Measurements from ENCODE around the gene TNFSF11.
"Not testable (repeated sequence)": the region's sequence is repeated elsewhere in the genome, so short reads cannot be mapped to it uniquely, and the experiment has no call there.

TNFSF11 gene

DNA sequence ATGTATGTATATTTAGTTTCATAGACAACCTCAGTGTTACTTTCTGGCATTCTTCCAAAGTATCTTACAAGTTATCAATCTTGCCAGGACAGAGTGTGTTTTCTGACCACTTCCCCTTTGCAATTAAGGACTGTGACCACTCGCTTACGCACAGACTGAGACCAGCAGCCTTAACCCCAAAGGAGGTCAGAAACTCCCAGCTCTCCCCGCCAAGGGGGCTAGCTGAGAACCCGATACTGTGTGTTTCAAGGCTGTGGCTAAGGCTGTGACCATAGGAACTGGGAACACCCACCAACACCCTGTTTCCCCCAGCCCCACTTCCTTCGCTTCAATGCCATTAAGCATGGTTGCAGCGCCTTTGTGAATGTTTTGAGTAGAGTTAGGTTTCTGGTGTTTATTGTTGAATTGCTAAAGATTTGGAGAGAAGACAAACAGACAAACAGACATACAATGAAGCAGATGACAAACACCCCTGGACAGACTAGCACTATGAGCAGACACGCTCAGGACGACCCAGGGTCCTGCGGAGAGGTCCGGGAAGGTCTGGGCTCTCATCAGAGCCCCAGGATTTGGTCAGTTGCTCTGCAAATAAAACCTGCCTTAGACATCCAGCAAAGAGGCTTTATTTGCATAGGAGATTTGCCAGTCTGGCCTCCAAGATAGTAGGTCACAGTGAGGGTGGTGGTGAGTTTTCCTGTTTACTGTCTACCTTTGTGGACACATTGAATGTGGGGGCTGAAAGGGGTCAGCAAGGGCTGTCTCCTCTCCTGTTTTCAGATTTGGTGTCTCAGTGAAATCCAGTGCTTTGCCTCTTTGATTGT lies 25.0 kb upstream of the TNFSF11 start:
- Mint-ChIP-seq H3K27me3 (no peaks in the 10 kb centered on the region), H3K4me1 (ENCODE audit: low read depth) (peaks cover 41% of the 10 kb centered on the region), H3K36me3 (ENCODE audit: low read depth) (no peaks in the 10 kb centered on the region), H3K9me3 (no peaks in the 10 kb centered on the region), H3K4me3 (peak overlapping the region; percentile 33), H3K27ac (peak overlapping the region; percentile 73)

GRCh38 chr13:42549552-42549936 lies 24.4 kb upstream of the TNFSF11 start:
- Mint-ChIP-seq H3K27ac (peak overlapping the region; percentile 73), H3K4me3 (peak overlapping the region; percentile 33), H3K4me1 (ENCODE audit: low read depth) (peaks cover 41% of the 10 kb centered on the region), H3K9me3 (no peaks in the 10 kb centered on the region), H3K27me3 (no peaks in the 10 kb centered on the region), H3K36me3 (ENCODE audit: low read depth) (no peaks in the 10 kb centered on the region)

DNA sequence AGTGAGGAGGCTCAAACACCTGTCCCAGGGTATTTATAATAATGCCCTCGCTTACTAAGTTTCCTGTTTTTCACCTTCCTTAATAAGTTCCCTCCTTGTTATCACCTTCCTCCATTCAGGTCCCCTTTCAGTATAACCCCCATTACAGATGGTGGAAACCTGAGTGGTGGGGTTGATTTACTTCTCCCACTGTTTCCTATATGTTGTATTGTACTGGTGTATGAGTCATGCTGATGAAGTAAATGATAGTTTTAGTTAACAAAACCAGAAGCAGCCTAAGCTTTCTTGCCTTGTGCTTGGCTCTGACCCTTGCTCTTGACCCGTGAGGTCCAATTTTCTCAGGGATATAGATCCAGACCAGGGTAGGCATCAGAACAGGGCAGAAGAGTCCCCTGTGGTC lies 22.3 kb upstream of the TNFSF11 start:
- Mint-ChIP-seq H3K4me1 (ENCODE audit: low read depth) (peaks cover 41% of the 10 kb centered on the region), H3K27ac (no peak overlapping the region), H3K27me3 (no peaks in the 10 kb centered on the region), H3K4me3 (no peak overlapping the region), H3K9me3 (no peaks in the 10 kb centered on the region), H3K36me3 (ENCODE audit: low read depth) (no peaks in the 10 kb centered on the region)

DNA sequence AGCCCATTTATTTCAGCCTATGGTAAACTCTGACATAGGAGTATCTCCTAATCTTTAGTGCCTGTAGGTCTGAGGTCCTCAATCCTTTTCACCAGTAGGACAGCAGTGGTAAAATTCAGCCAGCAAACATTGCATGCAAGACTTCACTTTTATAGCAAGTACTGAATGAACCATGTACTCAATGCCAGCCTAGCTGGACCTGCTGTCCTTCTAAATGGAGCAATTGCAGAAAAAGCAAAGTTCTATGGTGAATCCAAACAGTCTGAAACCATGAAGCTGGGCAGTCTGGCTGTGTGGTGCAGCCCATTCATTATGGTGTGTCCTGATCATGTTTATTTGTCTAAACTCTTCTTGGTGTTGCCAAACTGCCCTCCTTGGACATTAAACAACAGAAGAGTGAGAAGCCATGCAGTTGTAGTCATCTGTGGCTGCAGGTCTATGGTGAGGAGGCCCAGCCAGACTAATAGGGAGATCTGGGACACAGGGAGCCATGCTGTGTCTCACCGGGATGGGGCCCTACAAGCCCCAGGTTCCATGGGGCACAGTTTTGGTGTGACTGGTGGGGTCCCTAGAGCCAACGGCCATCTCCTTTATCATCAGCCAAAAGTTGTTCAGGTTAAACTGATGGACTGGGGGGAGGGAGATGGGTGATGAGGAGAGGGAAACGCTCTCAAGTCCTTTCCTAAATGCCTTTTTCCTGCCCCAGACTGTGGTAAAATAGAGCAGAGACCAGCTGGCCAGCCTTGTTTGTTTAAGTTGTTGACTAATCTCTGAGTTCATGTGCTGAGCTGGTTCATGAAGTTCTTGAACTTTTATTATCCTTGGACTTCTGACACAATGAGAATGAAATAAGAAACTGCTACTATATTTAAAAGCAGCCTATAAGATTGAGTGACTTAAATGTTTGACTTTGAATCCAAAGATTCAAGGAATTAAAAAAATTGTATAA lies 20.6 kb upstream of the TNFSF11 start:
- H3K4me3 Mint-ChIP-seq = no peak overlapping the region
- H3K27ac Mint-ChIP-seq = no peak overlapping the region
- H3K4me1 Mint-ChIP-seq (ENCODE audit: low read depth) = peaks cover 28% of the 10 kb centered on the region
- H3K36me3 Mint-ChIP-seq (ENCODE audit: low read depth) = no peaks in the 10 kb centered on the region
- no peaks in the 10 kb centered on the region for H3K27me3 Mint-ChIP-seq
- no peaks in the 10 kb centered on the region for H3K9me3 Mint-ChIP-seq

DNA sequence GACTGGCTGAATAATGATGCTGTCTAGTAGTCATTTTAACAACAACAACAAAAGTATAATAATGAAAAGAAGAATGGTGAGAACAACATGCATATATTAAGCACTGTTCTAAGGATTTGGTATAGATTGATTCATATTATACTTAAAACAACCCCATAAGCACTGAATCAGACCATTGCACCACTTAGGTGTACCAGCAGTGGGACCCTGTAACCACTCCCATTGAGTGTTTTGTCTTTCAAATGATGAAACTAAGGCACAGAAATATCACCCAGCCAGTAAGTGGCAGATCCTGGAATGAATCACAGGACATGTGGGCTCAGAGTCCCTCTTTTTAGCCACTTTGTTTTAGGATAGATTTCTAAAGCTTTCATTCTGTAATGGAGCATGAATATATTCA lies 14.9 kb upstream of the TNFSF11 start:
- peaks cover 12% of the 10 kb centered on the region for H3K4me1 Mint-ChIP-seq (ENCODE audit: low read depth)

DNA sequence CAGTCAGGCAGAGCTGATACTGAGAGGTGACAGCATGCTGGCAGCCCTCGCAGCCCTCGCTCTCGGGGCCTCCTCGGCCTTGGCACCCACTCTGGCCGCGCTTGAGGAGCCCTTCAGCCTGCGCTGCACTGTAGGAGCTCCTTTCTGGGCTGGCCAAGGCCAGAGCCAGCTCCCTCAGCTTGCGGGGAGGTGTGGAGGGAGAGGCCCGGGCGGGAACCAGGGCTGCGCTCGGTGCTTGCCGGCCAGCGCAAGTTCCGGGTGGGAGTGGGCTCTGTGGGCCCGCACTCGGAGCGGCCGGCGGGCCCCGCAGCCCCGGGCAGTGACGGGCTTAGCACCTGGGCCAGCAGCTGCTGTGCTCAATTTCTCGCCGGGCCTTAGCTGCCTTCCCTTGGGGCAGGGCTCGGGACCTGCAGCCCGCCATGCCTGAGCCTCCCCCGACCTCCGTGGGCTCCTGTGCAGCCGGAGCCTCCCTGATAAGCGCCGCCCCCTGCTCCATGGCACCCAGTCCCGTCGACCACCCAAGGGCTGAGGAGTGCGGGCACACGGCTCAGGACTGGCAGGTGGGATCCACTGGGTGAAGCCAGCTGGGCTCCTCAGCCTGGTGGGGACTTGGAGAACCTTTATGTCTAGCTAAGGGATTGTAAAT lies 14.3 kb upstream of the TNFSF11 start:
- H3K9me3 Mint-ChIP-seq; H3K27ac Mint-ChIP-seq; H3K27me3 Mint-ChIP-seq; H3K36me3 Mint-ChIP-seq (ENCODE audit: low read depth); H3K4me3 Mint-ChIP-seq: not testable (repeated sequence)
- H3K4me1 Mint-ChIP-seq (ENCODE audit: low read depth) = peaks cover 12% of the 10 kb centered on the region

More for the DNA sequence above, 14.9 kb upstream of the TNFSF11 start:
- no peak overlapping the region for H3K4me3 Mint-ChIP-seq
- peaks cover 6% of the 10 kb centered on the region for H3K9me3 Mint-ChIP-seq
- no peaks in the 10 kb centered on the region for H3K27me3 Mint-ChIP-seq
- no peak overlapping the region for H3K27ac Mint-ChIP-seq
- no peaks in the 10 kb centered on the region for H3K36me3 Mint-ChIP-seq (ENCODE audit: low read depth)

GRCh38 chr13:42560320-42560719 lies 13.6 kb upstream of the TNFSF11 start:
- H3K4me3 Mint-ChIP-seq; H3K27me3 Mint-ChIP-seq; H3K36me3 Mint-ChIP-seq (ENCODE audit: low read depth); H3K27ac Mint-ChIP-seq: not testable (repeated sequence)
- Mint-ChIP-seq H3K4me1 (ENCODE audit: low read depth) (peaks cover 12% of the 10 kb centered on the region), H3K9me3 (peaks cover 12% of the 10 kb centered on the region)

DNA sequence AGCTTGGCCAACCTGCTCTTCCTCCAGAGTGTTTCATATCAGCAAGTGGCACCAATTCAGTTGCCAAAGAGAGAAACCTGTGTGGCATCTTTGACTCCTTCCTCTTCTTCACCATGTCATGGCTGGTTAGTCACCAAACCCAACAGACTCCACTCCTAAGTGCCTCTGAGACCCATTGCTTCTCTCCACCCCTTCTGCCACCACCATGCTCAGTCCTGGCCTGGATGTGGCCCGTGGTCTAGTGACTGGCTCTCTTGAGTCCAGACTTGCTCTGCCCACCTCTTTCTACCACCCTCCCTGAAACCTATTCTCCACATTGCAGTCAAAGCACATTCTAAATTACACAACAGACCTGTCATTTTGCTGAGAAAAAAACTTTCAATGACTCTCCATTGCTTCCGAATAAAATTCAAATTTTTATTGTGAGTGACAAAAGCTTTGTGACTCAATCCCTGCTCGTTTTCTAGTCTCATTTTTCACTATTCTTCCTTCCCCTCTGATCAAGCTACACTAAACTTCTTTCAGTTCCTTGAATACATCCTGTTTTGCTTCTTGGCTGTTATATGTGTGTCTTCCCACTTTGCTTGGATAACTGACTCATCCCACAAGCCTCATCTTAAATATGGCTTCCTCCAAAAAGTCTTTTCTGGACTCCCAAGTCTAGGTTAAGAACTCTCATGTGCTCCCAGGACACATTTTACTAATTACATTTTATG lies 12.0 kb upstream of the TNFSF11 start:
- Mint-ChIP-seq H3K4me1 (ENCODE audit: low read depth) (peaks cover 12% of the 10 kb centered on the region), H3K4me3 (no peak overlapping the region), H3K27me3 (peaks cover 10% of the 10 kb centered on the region), H3K27ac (peak overlapping the region; percentile 15), H3K9me3 (peaks cover 12% of the 10 kb centered on the region), H3K36me3 (ENCODE audit: low read depth) (no peaks in the 10 kb centered on the region)

GRCh38 chr13:42567906-42568305 lies 6.0 kb upstream of the TNFSF11 start:
- Mint-ChIP-seq H3K4me1 (ENCODE audit: low read depth) (no peaks in the 10 kb centered on the region), H3K36me3 (ENCODE audit: low read depth) (peaks cover 7% of the 10 kb centered on the region), H3K27ac (no peak overlapping the region), H3K4me3 (no peak overlapping the region), H3K27me3 (peaks cover 29% of the 10 kb centered on the region), H3K9me3 (peaks cover 14% of the 10 kb centered on the region)

DNA sequence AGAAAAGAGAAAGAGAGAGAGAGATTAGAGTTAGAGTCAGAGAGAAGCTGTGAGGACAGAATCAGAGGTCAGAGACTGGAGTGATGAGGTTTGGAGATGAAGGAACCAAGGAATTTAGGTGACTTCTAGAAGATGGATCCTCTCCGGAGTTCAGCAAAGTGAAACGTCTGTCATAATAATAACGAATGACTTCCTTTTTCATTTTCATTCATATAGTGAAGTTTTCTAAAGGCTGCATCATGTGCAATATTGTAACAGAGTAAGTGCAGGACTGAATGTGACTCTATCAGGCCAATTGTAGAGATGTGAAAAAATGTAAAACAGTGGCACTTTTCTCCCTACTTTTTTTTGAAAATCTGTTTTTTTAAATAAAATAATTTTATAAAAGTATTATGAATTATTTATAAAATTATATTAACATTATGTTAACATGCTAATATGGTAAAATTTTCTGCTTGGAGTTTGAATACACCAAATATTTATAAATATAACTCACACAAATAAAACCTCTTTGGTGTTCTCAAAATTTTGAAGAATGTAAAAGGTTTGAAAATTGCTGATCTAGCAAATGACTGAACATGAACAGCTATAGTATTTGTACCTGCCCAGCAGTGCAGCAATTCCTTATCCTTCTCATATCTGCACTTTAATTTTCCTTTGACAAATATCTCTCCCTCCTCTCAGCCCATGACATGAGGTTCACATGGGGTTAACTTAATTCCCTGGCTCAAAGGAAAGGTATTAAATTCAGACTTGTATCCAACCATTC lies 4.2 kb upstream of the TNFSF11 start:
- Mint-ChIP-seq H3K27ac (no peak overlapping the region), H3K4me3 (no peak overlapping the region), H3K27me3 (peaks cover 36% of the 10 kb centered on the region)

GRCh38 chr13:42571895-42572294 lies 2.1 kb upstream of the TNFSF11 start:
- peaks cover 8% of the 10 kb centered on the region for H3K9me3 Mint-ChIP-seq
- H3K4me1 Mint-ChIP-seq (ENCODE audit: low read depth) = peaks cover 27% of the 10 kb centered on the region
- H3K27ac Mint-ChIP-seq = no peak overlapping the region
- H3K27me3 Mint-ChIP-seq = peaks cover 48% of the 10 kb centered on the region
- peaks cover 11% of the 10 kb centered on the region for H3K36me3 Mint-ChIP-seq (ENCODE audit: low read depth)
- H3K4me3 Mint-ChIP-seq = no peak overlapping the region

More for the DNA sequence above, 4.2 kb upstream of the TNFSF11 start:
- peaks cover 10% of the 10 kb centered on the region for H3K9me3 Mint-ChIP-seq
- peaks cover 7% of the 10 kb centered on the region for H3K36me3 Mint-ChIP-seq (ENCODE audit: low read depth)
- H3K4me1 Mint-ChIP-seq (ENCODE audit: low read depth) = peaks cover 5% of the 10 kb centered on the region

DNA sequence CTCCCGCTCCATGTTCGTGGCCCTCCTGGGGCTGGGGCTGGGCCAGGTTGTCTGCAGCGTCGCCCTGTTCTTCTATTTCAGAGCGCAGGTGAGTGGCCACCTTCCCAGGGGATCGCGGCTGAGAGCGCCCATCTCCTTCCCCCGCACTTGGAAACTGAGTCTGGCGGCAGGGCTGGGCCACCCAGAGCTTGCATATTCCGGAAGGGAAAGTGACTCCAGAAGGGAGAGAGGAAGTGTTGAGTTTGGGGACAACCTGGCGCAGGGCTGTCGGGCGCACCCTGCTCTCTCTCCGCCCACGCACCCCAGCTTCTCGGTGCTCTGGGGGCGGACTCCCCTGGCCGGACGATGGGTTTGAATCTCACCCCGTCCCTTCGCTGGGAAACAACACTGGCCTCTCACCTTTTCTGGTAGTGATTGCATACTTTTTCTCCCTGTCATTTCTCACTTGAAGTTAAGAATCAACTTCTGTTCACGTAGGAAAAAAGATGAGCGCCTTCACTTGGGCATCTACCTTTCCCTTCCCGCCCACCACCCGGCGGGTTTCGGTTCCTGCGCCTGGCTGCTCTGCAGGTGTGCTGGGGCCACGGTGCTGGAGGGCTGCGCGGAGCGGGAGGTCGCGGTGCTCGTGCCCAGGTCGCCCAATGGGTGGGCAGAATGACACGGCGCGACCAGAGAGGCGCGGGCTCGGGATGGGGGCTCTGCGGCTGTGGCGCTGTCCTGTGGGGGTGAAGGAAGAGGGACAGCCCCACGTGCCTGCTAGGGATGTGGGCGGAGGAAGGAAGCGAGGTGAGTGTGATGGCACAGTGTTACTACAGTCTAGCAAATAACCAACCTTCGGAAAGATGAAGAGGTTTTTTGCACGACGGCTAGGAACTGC lies 721 bp downstream of the TNFSF11 start:
- Mint-ChIP-seq H3K9me3 (peaks cover 8% of the 10 kb centered on the region), H3K27me3 (peaks cover 68% of the 10 kb centered on the region), H3K27ac (peak overlapping the region; percentile 91), H3K4me1 (ENCODE audit: low read depth) (peaks cover 29% of the 10 kb centered on the region), H3K36me3 (ENCODE audit: low read depth) (peaks cover 17% of the 10 kb centered on the region), H3K4me3 (peak overlapping the region; percentile 81)

DNA sequence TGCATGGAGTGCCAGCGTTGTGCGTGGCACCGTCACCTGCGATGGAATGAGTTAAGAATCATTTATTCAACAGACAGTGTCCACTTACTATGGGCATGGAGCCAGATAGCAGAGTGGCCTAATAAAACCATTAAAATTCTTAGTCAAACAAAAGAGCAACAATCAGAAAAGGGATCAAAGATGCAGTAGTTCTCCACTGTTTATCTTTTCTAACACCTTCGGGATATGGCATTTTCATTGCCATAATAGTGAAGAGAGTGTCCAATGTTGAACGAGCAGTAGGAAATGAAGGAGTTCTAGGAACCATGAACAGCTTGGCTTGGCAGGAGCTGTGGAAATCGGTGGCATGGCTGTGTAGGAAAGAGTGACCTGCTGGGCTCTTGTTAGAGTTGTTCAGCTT lies 2.0 kb downstream of the TNFSF11 start:
- Mint-ChIP-seq H3K27me3 (peaks cover 70% of the 10 kb centered on the region), H3K36me3 (ENCODE audit: low read depth) (peaks cover 22% of the 10 kb centered on the region), H3K4me1 (ENCODE audit: low read depth) (peaks cover 35% of the 10 kb centered on the region), H3K27ac (peak overlapping the region; percentile 71), H3K9me3 (peaks cover 8% of the 10 kb centered on the region), H3K4me3 (peak overlapping the region; percentile 81)

All from stimulated activated naive CD8-positive, alpha-beta T cell treated with anti-CD3 and anti-CD28 coated beads, Interleukin-15, Interleukin-2, amounts not matched to agents 100 ng/mL and 50 ng/mL, for 24 hours (primary cell).